K562 (cell line): ENCODE measurements around the gene TSC22D3.

Source experiments
- CHCHD3 ChIP-seq: fragments of 250-450 bp; sonication (Bioruptor Pico); IDR thresholded peaks from 2 replicates; pipeline ENCODE4 v2.1.2; 2022; ENCODE audit warnings: mild to moderate bottlenecking
- CTCF ChIP-seq, 3 experiments: IDR thresholded peaks in 2 of 3; conservative IDR thresholded peaks in 1 of 3; 2 replicates each; pipeline ENCODE4 v1.5.1; 2011 to 2012; ENCODE audit warnings: low read length in 3 of 3, mild to moderate bottlenecking in 3 of 3, control low read depth in 2 of 3, improper control_type of control experiment in 1 of 3, inconsistent platforms in 1 of 3, low read depth in 1 of 3, mixed read lengths in 1 of 3, moderate library complexity in 1 of 3; ENCODE audit not compliant: insufficient read depth in 2 of 3
- NR3C1 ChIP-seq: sonication (generic); formaldehyde crosslinking; IDR thresholded peaks from 2 replicates; pipeline ENCODE4 v1.8.1; 2022; ENCODE audit warnings: missing genetic modification reagents
- POLR2A ChIP-seq: fragments of 450-650 bp; conservative IDR thresholded peaks from 2 replicates; pipeline ENCODE4 v1.6.1; 2016
- POLR2AphosphoS5 ChIP-seq: IDR thresholded peaks from 2 replicates; pipeline ENCODE4 v1.6.1; 2011; ENCODE audit warnings: mild to moderate bottlenecking, low read depth, low read length, moderate library complexity; ENCODE audit not compliant: control insufficient read depth, insufficient read depth
- RBM25 ChIP-seq: fragments of 200-400 bp; formaldehyde crosslinking; IDR thresholded peaks from 2 replicates; pipeline ENCODE4 v1.6.1; 2018; ENCODE audit warnings: low read length, low read depth, moderate library complexity; ENCODE audit not compliant: severe bottlenecking
- SRSF9 ChIP-seq: fragments of 200-400 bp; formaldehyde crosslinking; IDR thresholded peaks from 2 replicates; pipeline ENCODE4 v1.6.1; 2017; ENCODE audit warnings: low read depth, low read length, borderline replicate concordance

- TF ChIP-seq POLR2AphosphoS5 (no peak), RBM25 (no peak), POLR2A (no peak), CTCF (IDR thresholded peaks at IDR 0.05 in 2 of 3, conservative IDR thresholded peaks at IDR 0.05 in 1 of 3; ENCODE audit: insufficient read depth in 2 of 3, low read depth in 1 of 3, low read length in 3 of 3) (no peak), SRSF9 (no peak), CHCHD3 (CRISPR knock-in tag) (no peak), NR3C1 (CRISPR knock-in tag) (no peak)
Measured at GRCh38 chrX:107704587-107704986, 71.0 kb downstream of the TSC22D3 start.
